Cardiac fibroblast (primary cell): ENCODE data around the gene IRF2BP1.

Source experiments
- DNase-seq, 2 donors: peaks; one replicate each; pipeline versions ENCODE4 v3.0.0 to v3.0.0-alpha.2; 2010; ENCODE audit warnings: low read depth in 2 of 2
- H3K4me3 ChIP-seq, 2 donors: replicated peaks in 1 of 2; 1 replicate in 1 of 2; 2 replicates in 1 of 2; pipeline ENCODE4 v1.5.1; 2011; ENCODE audit warnings: low read depth in 2 of 2, low read length in 2 of 2, mild to moderate bottlenecking in 2 of 2, moderate library complexity in 1 of 2
- TF ChIP-seq, protein P1 (sequence below): IDR thresholded peaks from one replicate; pipeline ENCODE4 v1.5.1; 2011; ENCODE audit warnings: low read depth, mild to moderate bottlenecking, low read length, inconsistent platforms

The IRF2BP1 gene

DNA sequence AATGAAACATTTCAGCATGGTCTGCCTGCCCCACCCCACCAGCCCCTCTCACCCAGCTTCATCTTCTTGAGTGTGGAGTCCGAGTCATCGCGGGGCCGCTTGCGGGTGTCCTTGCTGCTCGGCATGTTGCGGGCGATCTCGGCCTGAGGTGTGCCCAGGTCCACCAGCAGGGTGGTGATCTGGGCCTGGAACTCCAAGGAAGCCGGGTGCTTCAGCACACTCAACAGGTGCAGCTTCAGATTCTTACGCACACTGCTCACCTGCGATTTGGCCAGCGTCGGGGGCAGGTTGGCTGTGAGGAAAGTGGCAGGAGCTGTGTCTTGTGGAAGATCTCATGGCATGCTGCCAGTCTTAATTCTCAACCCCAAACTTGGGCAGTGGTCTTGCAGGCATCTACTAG, 43.7 kb downstream of the IRF2BP1 start:
- H3K4me3 ChIP-seq, result no peak overlapping the region
- no peak for DNase-seq
- TF ChIP-seq, protein P1, sequence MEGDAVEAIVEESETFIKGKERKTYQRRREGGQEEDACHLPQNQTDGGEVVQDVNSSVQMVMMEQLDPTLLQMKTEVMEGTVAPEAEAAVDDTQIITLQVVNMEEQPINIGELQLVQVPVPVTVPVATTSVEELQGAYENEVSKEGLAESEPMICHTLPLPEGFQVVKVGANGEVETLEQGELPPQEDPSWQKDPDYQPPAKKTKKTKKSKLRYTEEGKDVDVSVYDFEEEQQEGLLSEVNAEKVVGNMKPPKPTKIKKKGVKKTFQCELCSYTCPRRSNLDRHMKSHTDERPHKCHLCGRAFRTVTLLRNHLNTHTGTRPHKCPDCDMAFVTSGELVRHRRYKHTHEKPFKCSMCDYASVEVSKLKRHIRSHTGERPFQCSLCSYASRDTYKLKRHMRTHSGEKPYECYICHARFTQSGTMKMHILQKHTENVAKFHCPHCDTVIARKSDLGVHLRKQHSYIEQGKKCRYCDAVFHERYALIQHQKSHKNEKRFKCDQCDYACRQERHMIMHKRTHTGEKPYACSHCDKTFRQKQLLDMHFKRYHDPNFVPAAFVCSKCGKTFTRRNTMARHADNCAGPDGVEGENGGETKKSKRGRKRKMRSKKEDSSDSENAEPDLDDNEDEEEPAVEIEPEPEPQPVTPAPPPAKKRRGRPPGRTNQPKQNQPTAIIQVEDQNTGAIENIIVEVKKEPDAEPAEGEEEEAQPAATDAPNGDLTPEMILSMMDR, result no peak

DNA sequence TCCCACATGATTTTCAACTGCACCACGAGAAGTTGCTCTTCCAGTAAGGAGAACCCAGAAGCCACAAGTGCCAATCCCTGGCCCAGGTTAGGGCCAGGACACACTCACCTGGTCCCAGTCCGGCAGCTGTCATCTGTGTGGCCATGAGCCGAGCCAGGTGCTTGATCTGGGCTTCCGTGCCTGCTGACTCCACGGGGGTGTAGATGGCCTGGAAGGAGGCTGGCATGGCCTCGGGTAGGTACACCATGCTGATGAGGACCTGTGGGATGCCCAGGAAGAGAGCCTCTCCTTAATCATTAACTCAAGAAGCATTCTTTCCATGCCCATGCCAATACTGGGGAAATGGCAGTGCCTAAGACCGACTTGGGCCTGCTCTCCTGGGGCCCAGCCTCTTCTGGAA, 51.0 kb downstream of the IRF2BP1 start:
- no peak for DNase-seq
- TF ChIP-seq, protein P1, result no peak
- H3K4me3 ChIP-seq, result no peak overlapping the region
